HG03469 (cell line): ENCODE measurements around the gene CHST11.

Experiments used
- ATAC-seq: cut with Tn5 transposase; IDR thresholded peaks from one replicate; pipeline ENCODE4 v1.9.1; 2021; ENCODE audit warnings: mild to moderate bottlenecking, moderate library complexity, moderate number of reproducible peaks; ENCODE audit not compliant: unreplicated experiment

The CHST11 gene

GRCh38 chr12:104456417-104456949 is at the start of gene CHST11:
Gene CHST11 (plus strand): TSS chr12:104456948.
- ATAC-seq: no peak

DNA sequence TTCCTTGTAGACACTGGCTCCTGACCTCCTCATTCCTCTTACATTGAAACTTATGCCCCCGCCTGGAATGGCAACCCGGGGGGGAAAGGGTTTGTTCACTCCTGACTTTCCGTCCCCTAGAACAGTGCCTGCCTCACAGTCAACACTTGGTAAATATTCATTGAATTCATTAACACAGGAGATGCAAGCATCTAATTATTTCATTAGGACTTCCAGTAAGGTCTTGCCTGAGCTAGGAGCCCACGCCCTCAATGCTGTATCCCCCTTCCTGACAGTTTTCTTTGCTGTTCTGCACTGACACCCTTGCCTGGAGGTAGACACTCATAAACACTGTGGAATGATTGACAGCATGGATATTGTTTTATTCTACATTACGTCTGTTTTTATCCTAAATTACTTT is 49.3 kb upstream of the CHST11 start:
- ATAC-seq: no peak

- no peak for ATAC-seq
Measured at GRCh38 chr12:104407922-104408321, 48.8 kb upstream of the CHST11 start.

DNA sequence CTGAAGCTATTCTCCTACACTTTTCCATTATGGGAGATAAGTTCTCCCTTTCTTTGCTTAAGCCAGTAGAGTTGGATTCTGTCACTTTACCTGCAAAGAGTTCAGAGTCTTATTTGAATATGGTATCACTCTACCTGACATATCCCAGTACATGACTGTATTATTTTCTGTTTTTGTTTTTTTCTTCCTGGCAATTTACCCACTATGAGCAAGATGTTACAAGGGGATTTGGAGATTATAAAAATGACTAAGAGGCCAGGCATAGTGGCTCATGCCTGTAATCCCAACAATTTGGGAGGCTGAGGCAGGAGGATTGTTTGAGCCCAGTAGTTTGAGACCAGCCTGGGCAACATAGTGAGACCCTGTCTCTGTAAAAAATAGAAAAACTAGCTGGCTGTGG is 46.4 kb upstream of the CHST11 start:
- no peak for ATAC-seq

DNA sequence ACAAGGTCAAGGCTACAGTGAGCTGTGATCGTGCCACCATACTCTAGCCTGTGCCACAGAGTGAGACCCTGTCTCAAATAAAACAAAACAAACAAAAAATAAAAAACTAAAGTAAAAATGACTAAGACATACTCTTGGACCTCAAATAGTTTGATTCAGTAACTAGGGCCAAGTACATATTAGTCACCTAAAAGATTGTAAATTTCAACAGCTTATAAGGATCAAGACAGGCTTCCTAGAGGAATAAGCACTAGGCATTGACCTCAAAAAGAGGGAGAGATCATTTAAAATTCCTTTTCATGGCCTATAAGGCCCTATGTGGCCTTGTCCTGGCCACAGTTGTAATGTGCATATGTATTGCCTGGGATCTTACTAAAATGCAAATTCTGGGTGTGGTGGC is 46.0 kb upstream of the CHST11 start:
- no peak for ATAC-seq

GRCh38 chr12:104411826-104412641 is 44.7 kb upstream of the CHST11 start:
- no peak for ATAC-seq

DNA sequence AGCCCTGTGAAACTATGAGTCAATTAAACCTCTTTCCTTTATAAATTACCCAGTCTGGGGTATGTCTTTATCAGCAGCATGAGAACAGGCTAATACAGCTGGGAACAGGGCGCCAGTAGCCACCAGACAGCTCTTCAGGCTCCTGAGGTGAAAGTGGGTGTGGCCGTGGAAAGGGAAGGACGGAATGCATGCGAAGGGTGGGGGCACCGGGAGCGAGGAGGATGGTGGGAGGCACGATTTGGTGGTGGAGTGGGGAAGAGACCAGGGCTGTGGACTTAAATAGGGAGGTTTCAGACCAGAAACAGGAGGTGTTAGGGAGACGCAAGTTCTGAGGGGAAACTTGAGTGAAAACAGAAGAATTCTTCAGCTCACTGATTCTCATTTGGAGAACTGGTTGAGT is 44.1 kb upstream of the CHST11 start:
- no peak for ATAC-seq

- ATAC-seq: no peak
Measured at GRCh38 chr12:104413330-104413729, 43.4 kb upstream of the CHST11 start.

DNA sequence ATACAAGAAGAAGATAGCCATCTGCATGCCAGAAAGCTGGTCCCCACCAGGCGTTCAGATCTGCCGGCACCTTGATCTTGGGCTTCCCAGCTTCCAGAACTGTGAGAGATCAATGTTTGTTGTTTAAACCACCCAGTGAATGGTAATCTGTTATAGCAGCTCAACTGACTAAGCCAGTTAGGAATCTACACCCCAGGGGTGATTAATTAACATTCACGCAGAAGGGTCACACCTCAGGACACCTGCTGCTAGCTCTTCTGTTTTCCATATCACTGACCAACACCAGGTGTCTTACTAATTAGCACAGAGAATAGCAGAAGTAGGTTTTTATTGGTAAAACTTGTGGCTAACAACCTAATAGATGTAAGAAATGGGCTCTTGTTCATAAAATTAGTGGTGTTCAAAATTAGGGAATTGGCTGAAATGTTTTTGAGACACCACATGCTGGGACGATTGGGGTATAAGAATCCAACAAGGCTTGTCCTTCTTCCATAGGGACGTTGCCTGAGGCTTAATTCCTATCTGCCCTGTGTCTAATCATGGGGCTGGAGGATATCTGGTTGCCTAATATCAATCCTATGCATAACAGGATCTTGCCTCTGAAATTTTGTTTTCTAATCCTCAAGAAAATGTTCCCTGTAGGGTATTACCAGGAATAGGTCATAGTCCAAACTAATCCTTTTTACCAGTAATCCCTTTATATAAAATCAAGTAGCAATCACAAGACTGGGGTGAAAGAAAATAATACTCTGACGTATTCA is 42.0 kb upstream of the CHST11 start:
- ATAC-seq: no peak

GRCh38 chr12:104415342-104415980 is 41.3 kb upstream of the CHST11 start:
- ATAC-seq: no peak

DNA sequence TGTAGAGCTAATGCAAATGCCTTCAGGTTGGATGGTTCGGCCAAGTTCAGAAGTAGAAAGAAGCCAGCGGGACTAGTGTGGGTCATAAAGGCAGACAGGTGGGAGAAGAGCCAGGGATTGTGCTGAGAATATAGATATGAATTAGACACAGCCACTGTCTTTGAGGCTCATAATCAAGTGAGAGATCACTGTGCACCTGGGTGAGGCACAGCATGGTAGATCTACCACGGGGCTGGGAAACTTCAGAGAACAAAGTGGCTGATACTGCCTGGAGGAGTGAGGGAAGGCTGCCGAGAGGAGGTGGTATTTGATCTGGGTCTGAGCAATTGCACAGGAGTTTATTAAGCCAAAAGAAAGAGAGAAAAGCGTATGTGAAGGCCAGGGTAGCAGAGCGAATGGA is 40.6 kb upstream of the CHST11 start:
- no peak for ATAC-seq

GRCh38 chr12:104416585-104416984 is 40.2 kb upstream of the CHST11 start:
- no peak for ATAC-seq

GRCh38 chr12:104419717-104420116 is 37.0 kb upstream of the CHST11 start:
- ATAC-seq: no peak

DNA sequence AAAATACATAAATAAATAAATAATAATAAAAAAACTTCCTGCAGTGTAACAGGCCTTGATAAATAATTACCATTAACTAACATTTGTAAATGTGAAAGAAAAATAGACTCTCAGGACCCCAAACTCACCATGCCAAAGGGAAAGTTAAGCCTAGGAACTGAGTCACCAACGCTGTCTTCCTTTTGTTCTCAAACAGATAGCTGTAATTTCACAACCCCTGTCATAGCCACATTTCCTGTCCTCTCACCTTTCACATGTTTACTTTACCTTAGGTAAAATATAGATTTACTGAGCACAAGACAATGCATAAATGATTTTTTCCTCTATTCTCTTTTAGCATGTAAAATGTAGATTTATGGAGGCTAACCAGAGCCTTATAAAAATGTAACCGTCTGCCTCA is 35.9 kb upstream of the CHST11 start:
- no peak for ATAC-seq

- ATAC-seq: no peak
Measured at GRCh38 chr12:104421343-104421742, 35.4 kb upstream of the CHST11 start.

- ATAC-seq: no peak
Measured at GRCh38 chr12:104422441-104422840, 34.3 kb upstream of the CHST11 start.

GRCh38 chr12:104423273-104423672 is 33.5 kb upstream of the CHST11 start:
- no peak for ATAC-seq

- ATAC-seq: no peak
Measured at GRCh38 chr12:104423809-104424208, 32.9 kb upstream of the CHST11 start.

- no peak for ATAC-seq
Measured at GRCh38 chr12:104424955-104425354, 31.8 kb upstream of the CHST11 start.

GRCh38 chr12:104425614-104426013 is 31.1 kb upstream of the CHST11 start:
- ATAC-seq: no peak

- ATAC-seq: no peak
Measured at GRCh38 chr12:104426926-104427546, 29.7 kb upstream of the CHST11 start.
